Stimulated activated CD8-positive, alpha-beta memory T cell treated with anti-CD3 and anti-CD28 coated beads, Interleukin-15, amount 100 ng/mL, for 24 hours (primary cell): ENCODE results near the gene CFAP68.

Experiments used
- DNase-seq: peaks from one replicate; pipeline ENCODE4 v3.0.0-alpha.2; 2020; ENCODE audit warnings: low read depth

CFAP68 gene

DNA sequence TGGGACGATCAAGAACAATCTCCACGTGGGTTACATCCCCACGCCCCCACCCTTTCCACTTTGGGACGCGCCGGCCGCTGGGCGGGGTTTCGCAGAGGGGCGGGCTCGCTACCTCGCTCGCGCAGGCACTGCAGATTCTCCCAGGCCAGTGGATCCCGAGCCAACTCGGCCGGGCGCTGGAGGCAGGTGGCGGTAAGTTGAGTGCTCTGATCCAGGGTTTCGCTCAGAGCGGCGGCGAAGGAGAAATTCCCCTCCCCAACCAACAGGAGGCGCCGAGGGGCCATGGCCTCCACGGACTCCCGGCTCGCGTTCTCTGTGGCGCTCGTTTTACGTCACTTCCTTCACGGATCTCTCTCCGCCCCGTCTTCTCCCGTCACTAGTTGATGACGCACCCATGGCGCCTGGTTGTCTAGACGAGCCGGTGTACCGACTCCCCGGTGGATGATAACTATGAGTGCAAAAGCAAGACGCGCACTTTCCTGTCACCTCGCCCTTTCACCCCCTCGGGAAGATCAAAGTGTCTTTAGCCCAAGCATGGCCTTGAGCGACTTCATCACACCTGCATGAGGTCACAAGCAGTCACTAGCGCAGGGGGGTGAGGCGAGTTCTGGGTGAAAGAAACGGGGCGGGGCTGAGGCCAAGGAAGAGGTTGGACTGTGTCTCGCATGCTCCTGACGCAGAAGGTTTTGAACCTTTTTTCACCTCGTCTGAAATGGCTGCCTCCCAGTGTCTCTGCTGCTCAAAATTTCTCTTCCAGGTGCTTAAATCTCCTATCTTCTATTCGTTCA, at the start of gene CFAP68, which contains the start of gene FDXACB1:
TSS of gene CFAP68 (plus strand) at position 693 of the 788 bp plus-strand sequence. CDS start at position 713, 20 bp downstream.
TSS of gene FDXACB1 (minus strand) at position 317 of the 788 bp plus-strand sequence. CDS start at position 284, 33 bp downstream.
- peak; percentile 74 for DNase-seq

GRCh38 chr11:111833524-111833923, 45.8 kb upstream of the CFAP68 start:
- DNase-seq, result no peak

DNA sequence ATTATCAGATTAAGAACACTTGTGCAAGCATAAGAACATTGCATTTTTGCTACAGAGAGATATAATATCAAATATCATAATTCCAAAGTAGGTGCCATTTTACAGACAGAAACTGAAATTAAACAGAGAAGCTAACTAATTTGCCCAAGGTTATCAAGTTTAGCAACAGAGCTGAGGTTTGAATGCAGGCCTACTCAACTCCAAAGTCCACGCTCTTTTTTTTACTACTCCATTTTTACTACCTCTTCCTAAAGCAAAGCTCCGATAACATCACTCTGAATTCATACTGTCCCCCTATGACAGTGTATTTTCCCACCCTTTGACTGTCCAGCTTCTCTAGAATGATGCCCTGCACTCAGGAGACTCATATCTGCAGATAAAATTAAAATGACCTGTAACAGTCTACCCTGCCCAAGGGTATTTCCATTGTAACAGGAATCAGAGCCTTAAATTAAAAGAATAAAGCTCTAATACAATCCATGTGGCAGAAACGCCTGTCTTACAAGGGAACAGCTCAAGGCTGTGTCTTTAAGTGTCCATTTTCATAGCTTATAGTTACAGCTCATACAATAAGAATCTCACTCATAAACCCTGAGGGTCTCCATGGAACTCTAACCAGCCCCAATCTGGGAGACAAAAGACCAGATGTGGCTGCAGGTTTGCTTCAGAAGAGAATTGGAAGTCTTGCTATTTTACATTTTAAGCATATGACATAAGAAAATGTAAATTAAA, 44.7 kb upstream of the CFAP68 start:
- DNase-seq, result no peak

- no peak for DNase-seq
Observed at GRCh38 chr11:111835665-111836064, 43.7 kb upstream of the CFAP68 start.

DNA sequence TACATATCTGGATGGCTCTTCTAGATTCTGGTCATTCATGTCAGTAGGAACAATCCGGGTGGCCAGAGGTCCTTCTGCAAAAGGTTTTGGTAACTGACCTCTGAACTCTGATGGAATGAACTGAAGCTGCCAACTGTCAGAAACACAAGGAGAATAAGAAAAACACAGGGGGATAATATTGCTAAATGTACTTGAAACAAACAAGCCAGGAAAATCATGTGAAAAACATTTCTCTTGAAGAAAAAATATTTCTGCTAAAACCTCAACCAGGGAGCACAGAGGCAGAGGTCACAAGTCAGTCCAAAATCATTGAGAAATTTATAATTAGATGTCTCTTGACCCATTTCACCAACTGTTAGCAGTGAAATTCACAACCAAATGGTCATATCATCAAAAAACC, 43.2 kb upstream of the CFAP68 start:
- no peak for DNase-seq

DNA sequence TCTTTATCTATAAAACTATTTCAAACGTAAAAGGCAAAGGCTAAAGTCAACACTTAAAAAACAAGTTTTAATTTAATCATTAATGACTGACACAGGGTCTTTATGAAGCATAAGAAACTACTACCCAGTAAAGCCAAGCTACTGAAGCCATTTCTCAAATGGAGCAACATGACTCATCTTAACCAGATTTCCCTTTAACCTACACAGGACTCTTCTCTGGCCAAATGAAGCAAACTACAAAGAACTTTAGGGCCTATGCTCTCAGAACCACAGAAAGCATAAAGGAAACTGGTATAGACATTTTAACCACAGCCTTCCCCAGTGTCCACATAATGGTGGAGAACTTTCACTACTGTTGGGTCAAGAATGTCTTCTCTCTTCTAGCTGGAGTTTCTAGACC, 42.6 kb upstream of the CFAP68 start:
- no peak for DNase-seq

DNA sequence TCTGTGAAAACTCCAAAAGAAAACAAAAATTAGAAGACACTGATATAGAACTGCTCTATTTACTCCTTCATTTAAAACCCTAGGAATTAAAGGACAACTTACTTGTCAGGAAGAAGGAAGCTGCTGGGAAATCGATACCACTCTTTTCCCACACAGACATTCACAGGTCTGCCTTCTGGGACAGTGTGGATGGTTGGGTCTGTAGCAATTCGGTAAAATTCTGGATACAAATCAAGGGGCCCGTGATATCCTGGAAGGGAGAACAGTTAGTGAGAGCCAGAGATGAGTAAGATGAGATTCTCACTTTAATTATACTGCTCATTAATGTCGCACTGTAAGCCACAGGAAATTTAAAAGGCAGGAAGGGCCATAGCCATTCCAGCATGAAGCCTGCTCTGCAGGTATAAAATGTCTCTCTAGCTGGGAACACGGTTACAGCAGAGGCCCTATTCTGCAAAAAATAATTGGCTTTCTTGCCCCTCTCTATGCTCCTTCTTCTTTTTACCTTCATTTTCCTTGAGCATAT, 41.9 kb upstream of the CFAP68 start:
- DNase-seq, result no peak

DNA sequence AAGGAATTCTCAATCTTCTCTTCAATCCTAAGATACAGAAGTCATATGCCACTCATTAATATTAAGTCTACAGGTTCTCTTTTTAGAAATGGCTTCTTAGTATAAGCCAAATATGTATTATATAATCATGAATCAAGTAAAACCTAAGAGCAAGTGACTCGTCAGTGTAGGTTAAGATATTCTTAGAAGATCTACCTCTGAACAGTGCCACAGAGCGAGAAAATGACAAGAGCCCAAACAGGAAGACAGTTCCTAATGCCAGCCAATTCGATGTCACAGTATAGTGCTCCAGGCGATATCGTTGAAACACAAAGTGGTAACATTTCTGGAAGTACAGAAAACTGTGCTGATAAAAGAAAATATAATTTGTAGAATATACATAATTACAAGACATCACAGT, 41.3 kb upstream of the CFAP68 start:
- no peak for DNase-seq

- DNase-seq, result no peak
Observed at GRCh38 chr11:111840143-111840542, 39.2 kb upstream of the CFAP68 start.

- DNase-seq, result peak; percentile 85
Observed at GRCh38 chr11:111841370-111842053, 37.8 kb upstream of the CFAP68 start.

DNA sequence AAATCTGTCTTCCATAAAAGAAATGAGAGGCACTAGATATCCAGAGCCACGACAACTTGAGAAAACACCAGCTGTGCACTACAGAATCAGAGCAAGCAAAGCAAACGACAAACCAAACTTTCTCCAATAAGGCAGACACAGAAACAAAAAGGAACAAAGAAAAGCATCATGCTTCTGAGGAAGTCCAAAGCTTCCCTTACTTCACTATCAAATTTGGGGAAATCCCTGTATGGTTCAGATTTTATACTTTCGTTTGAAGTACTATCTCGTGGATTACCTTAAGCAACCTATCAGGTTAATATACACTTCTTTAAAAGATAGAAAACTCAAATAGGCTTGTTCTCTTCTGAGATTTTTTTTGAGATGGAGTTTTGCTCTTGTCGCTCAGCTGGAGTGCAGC, 35.7 kb upstream of the CFAP68 start:
- DNase-seq, result no peak

GRCh38 chr11:111845276-111846028, 33.9 kb upstream of the CFAP68 start:
- no peak for DNase-seq

DNA sequence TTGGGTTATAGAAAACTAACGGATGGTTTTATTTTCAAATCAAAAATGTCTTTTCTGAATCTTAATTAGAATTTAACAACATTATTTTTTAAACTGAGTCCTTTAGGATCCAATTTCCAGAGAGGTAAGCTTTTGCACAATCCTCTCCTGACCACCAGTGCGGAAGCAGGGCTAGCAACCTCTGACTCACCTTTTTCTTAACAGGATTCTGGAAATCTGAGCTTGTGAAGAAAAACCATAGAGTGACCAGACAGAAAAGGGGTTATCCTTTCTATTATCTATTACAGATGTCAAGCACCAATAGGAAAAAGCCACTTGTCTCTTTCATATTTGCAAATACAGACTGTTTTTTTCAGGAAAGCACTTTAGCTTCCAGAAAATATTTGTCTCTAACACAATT, 33.3 kb upstream of the CFAP68 start:
- DNase-seq, result no peak

DNA sequence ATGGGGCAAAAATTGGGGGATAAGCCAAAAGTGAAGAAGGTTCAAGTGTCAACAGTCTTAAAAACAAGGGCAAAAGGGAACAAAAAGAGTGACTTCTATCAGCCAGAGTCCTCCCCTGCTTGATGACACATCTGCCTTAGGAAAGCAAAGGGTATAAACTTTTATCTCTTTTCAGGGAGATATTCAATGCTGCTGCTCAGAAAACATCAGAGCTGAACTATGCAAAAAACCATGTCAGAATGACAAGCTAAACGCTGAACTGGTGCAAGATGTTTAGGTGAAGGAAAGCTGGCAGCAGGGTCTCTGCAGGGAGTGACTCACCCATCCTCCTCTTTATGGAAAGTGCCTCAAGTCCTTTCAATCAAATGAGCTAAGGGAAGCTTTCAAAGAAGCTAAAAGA, 32.7 kb upstream of the CFAP68 start:
- DNase-seq, result no peak

GRCh38 chr11:111849631-111850030, 29.7 kb upstream of the CFAP68 start:
- DNase-seq, result no peak

DNA sequence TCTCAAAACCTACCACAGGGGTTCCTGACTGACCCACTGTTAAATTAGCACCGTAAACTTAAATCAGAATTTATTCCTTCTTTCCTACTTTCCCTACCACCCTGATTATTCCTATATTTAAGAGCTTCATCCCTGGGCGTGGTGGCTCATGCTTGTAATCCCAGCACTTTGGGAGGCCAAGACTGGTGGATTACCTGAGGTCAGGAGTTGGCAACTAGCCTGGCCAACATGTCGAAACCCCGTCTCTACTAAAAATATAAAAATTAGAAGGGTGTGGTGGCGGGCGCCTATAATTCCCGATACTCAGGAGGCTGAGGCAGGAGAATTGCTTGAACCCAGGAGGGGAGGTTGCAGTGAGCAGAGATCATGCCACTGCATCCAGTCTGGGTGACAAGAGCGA, 28.3 kb upstream of the CFAP68 start:
- DNase-seq, result no peak

DNA sequence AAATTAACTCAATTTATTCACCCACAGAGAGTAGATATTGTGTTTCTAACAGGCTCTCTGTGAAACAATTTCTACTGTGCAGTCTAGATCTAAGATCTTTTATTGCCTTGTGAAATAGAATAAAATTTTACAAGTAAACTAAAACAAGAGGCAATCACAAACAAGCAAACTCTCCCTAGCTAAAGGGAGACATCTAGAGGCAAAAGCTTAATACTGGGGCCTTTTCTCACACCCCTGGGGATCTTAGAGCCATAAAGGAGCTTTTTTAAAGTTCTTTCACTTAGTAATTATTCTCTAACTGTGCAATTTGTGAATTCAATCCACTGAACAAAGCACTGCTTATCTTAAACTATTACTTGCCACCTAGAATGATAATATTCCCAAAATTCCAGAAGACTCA, 27.7 kb upstream of the CFAP68 start:
- DNase-seq, result no peak

GRCh38 chr11:111852103-111852502, 27.2 kb upstream of the CFAP68 start:
- no peak for DNase-seq

DNA sequence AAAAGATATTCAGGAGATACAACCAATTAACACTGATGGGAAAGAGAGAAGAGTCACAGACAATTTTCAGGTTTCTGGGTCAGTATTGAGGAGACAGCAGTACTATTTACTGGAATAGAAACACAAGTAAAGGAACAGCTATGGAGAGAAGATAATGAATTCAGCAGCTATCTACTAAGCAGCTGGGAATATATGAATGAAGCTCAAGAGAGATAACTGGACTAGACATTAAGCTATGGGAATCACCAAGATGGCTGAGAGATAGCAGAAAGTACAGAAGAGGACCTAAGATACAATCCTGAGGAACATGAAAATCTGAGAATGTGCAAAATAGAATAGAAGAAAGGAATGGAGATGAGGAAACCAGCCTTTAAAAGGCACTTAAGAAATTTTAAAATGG, 23.8 kb upstream of the CFAP68 start:
- no peak for DNase-seq

DNA sequence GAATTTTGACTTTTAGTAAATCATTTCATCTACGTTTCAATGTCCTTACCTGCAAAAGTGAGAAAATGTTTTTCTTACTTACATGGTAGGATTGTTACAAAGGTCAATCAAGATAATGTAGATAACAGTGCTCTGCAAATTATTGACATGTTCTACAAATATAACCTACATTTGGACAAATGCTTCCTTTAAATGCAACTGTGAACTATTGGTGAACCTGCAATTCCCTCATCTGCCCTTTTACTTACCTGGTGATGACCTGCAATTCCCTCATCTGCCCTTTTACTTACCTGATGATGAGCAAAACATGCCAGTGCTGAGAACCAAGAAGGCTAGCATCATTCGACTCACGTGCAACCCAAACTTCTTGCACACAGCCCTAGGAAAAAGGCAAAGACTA, 19.1 kb upstream of the CFAP68 start:
- no peak for DNase-seq

GRCh38 chr11:111870113-111870512, 9.2 kb upstream of the CFAP68 start:
- DNase-seq, result no peak

DNA sequence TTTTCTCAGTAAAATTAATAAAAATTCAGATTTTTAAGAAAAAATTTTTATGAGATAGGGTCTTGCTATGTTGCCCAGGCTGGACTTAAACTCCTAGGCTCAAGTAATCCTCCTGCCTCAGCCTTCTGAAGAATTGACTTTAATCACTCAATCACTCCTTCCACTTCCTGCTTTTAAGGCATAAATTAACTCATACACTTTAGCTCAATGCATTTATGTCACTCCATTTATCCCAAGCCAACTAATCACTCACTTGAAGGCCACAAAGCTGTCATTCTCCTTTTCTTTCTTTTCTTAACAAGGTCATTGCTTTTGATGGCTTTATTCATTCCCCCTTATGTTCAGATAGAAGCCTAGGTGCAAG, 8.8 kb upstream of the CFAP68 start:
- no peak for DNase-seq
